ENCODE results near the gene KCNH4. TPM values are rescaled to one million over a fixed set of nuclear protein-coding genes. Genes with fewer than 3 reads are reported as not detected.

Gene KCNH4
- total and polyA plus RNA-seq, 9 donors: 0.07 to 0.40 (median 0.12) TPM; not detected in 4

DNA sequence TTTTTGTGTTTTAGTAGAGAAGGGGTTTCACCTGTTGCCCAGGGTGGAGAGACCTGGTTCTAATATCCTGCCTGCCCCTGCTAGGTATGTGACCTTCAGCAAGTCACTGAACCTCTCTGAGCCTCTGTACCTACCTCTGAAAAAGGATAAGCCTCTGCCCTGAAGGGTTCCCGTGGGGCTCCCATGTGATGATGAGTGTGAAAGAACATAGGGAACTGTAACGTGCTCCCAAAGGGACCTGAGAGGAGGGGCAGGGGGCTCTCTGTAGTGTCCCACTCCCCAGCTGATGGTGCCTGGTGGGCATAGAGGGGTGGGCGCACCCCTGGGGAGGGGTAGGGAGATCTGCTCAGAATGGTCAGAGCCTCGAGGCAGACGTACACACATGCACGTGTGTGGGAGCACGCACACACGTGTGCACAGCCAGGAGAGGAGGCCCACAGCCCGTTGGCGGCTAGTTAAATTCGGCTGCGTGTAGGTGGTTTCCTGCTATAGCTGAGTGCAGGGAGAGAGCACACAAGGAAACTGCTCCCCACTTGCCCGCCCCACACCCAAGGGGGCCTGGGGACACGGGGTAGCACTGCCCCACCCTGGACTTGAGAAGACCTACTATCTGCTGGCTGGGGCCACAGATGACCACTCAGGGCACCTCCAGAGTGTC lies 6.7 kb downstream of the KCNH4 start:
- Histone ChIP-seq H3K36me3 (no peaks in the 10 kb centered on the region), H3K4me1 (ENCODE audit: insufficient read depth) (no peaks in the 10 kb centered on the region), H3K27me3 (no peaks in the 10 kb centered on the region), H3K4me3 (no peak overlapping the region), H3K27ac (no peak overlapping the region), H3K9me3 (no peaks in the 10 kb centered on the region)
- WGBS, 3 donors: 68 to 76% (median 72%) methylated on average over 14 of the region's 14 CpGs
- intact Hi-C loops (cut with DNase I): no loop called here
- no peak for DNase-seq
- TF ChIP-seq POLR2A (IDR thresholded peaks at IDR 0.05) (no peak), EP300 (IDR thresholded peaks at IDR 0.05) (no peak), CTCF (IDR thresholded peaks at IDR 0.05) (no peak)

- Histone ChIP-seq H3K36me3 (no peaks in the 10 kb centered on the region), H3K27ac (no peak overlapping the region), H3K27me3 (no peaks in the 10 kb centered on the region), H3K4me3 (no peak overlapping the region), H3K9me3 (no peaks in the 10 kb centered on the region), H3K4me1 (ENCODE audit: insufficient read depth) (no peaks in the 10 kb centered on the region)
- no peak for DNase-seq
- 63 to 77% (median 74%) methylated on average over 11 of the region's 11 CpGs for WGBS, 3 donors
- TF ChIP-seq EP300 (IDR thresholded peaks at IDR 0.05) (no peak), CTCF (IDR thresholded peaks at IDR 0.05) (no peak), POLR2A (IDR thresholded peaks at IDR 0.05) (no peak)
- intact Hi-C loops (cut with DNase I): no loop called here
These were observed 9.1 kb downstream of the KCNH4 start for GRCh38 chr17:42171831-42172230.

DNA sequence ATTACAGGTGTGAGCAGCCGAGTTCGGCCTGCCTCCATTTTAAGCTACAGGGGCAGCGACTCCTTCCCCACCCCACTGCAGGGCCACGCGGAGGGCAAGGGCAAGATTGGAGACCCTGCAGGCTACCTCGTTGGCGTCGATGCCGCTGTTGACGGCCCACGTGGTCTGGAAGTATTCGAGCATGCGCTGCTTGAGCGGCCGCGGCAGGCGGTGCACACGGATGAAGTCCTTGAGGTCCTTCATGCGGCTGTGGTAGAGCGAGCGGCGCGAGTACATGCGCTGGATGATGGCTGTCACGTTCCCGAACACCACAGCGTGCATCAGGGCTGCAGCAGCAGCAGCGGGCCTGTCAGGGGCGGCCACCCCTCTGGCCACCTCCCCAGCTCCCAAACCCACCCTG lies 11.6 kb downstream of the KCNH4 start:
- H3K4me3 ChIP-seq: no peak overlapping the region
- H3K9me3 ChIP-seq: no peaks in the 10 kb centered on the region

DNA sequence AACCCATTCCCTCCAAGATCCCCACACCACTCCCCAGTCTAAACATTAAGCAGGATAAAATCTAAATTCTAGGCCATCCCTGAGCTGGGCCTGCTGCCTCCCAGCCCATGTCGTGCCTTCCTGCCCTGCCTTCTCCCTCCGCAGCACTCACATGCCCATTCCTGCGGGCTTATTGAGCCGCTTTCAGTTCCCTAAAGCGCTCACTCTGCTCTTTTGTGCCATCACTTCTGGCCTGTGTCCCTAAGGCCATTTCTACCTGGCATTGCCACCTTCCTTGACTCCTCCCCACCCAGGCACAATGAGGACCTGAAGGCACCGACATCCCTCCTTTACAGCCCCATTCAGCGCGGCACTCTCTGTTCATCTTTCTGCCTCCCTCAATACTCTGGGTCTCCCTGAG lies 13.1 kb downstream of the KCNH4 start:
- no peaks in the 10 kb centered on the region for H3K36me3 ChIP-seq
- H3K4me3 ChIP-seq: no peak overlapping the region
- no peaks in the 10 kb centered on the region for H3K9me3 ChIP-seq
- no peaks in the 10 kb centered on the region for H3K27me3 ChIP-seq
- H3K27ac ChIP-seq: no peak overlapping the region
- intact Hi-C loops (cut with DNase I): no loop called here
- DNase-seq: no peak
- no peaks in the 10 kb centered on the region for H3K4me1 ChIP-seq (ENCODE audit: insufficient read depth)
- 90 to 94% (median 92%) methylated on average over 8 of the region's 8 CpGs for WGBS, 3 donors
- no peak for TF ChIP-seq POLR2A (IDR thresholded peaks at IDR 0.05)
- TF ChIP-seq CTCF (IDR thresholded peaks at IDR 0.05): no peak
- no peak for TF ChIP-seq EP300 (IDR thresholded peaks at IDR 0.05)

More for the DNA sequence above, 11.6 kb downstream of the KCNH4 start:
- no peaks in the 10 kb centered on the region for H3K27me3 ChIP-seq
- 92 to 95% (median 94%) methylated on average over 29 of the region's 29 CpGs for WGBS, 3 donors
- DNase-seq: no peak
- intact Hi-C loops (cut with DNase I): no loop called here
- no peaks in the 10 kb centered on the region for H3K4me1 ChIP-seq (ENCODE audit: insufficient read depth)
- H3K27ac ChIP-seq: no peak overlapping the region
- no peaks in the 10 kb centered on the region for H3K36me3 ChIP-seq
- no peak for TF ChIP-seq EP300 (IDR thresholded peaks at IDR 0.05)
- TF ChIP-seq CTCF (IDR thresholded peaks at IDR 0.05): no peak
- TF ChIP-seq POLR2A (IDR thresholded peaks at IDR 0.05): no peak

All from ovary (tissue), 9 donors.